Measurements from ENCODE around the gene TRAF7. TPM values are rescaled to one million over a fixed set of nuclear protein-coding genes. Genes with fewer than 3 reads are reported as not detected.

The TRAF7 gene
- total and polyA plus RNA-seq, 2 of the 13 experiments (the other 11 are each of a cell fraction or from before 2014, with no cell fraction given), result 47.9 to 65.6 TPM

GRCh38 chr16:2210386-2211365, 55.1 kb downstream of the TRAF7 start, which contains the start of gene BRICD5 (continued):
- no peak for TF ChIP-seq ZBTB25 (CRISPR knock-in tag; IDR thresholded peaks at IDR 0.05)
- no peak for TF ChIP-seq RFX5 (IDR thresholded peaks at IDR 0.05; ENCODE audit: low read depth, low read length)
- no peak for TF ChIP-seq RNF219 (CRISPR knock-in tag; IDR thresholded peaks at IDR 0.05)
- TF ChIP-seq DNMT3B (CRISPR knock-in tag; conservative IDR thresholded peaks at IDR 0.05), result no peak
- TF ChIP-seq SNAPC5 (CRISPR knock-in tag; IDR thresholded peaks at IDR 0.05; ENCODE audit: borderline replicate concordance), result no peak
- TF ChIP-seq, protein P1, sequence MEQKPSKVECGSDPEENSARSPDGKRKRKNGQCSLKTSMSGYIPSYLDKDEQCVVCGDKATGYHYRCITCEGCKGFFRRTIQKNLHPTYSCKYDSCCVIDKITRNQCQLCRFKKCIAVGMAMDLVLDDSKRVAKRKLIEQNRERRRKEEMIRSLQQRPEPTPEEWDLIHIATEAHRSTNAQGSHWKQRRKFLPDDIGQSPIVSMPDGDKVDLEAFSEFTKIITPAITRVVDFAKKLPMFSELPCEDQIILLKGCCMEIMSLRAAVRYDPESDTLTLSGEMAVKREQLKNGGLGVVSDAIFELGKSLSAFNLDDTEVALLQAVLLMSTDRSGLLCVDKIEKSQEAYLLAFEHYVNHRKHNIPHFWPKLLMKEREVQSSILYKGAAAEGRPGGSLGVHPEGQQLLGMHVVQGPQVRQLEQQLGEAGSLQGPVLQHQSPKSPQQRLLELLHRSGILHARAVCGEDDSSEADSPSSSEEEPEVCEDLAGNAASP (CRISPR knock-in tag; IDR thresholded peaks at IDR 0.05; ENCODE audit: borderline replicate concordance), result peak; percentile 71; the same call in 1 of the 2 replicates
- no peak for TF ChIP-seq ZNF234 (CRISPR knock-in tag; conservative IDR thresholded peaks at IDR 0.05)
- no peak for TF ChIP-seq ZNF572 (CRISPR knock-in tag; IDR thresholded peaks at IDR 0.05)
- no peak for TF ChIP-seq NFKBIZ (CRISPR knock-in tag; IDR thresholded peaks at IDR 0.05)
- TF ChIP-seq TOE1 (CRISPR knock-in tag; IDR thresholded peaks at IDR 0.05), result no peak; the same call in 1 of the 2 replicates
- TF ChIP-seq MYC (CRISPR knock-in tag; IDR thresholded peaks at IDR 0.05; ENCODE audit: borderline replicate concordance), result peak; percentile 48; the same call in 1 of the 2 replicates
- no peak for TF ChIP-seq ZNF749 (CRISPR knock-in tag; IDR thresholded peaks at IDR 0.05; ENCODE audit: borderline replicate concordance)
- no peak for TF ChIP-seq RELA (CRISPR knock-in tag; IDR thresholded peaks at IDR 0.05)
- no peak; the same call in 1 of the 2 replicates for TF ChIP-seq KMT2A (CRISPR knock-in tag; IDR thresholded peaks at IDR 0.05)
- TF ChIP-seq KAT2B (IDR thresholded peaks at IDR 0.05; ENCODE audit: borderline replicate concordance, low read depth, low read length), result no peak
- no peak for TF ChIP-seq NFIC (IDR thresholded peaks at IDR 0.05; ENCODE audit: low read length)
- TF ChIP-seq, protein P2, sequence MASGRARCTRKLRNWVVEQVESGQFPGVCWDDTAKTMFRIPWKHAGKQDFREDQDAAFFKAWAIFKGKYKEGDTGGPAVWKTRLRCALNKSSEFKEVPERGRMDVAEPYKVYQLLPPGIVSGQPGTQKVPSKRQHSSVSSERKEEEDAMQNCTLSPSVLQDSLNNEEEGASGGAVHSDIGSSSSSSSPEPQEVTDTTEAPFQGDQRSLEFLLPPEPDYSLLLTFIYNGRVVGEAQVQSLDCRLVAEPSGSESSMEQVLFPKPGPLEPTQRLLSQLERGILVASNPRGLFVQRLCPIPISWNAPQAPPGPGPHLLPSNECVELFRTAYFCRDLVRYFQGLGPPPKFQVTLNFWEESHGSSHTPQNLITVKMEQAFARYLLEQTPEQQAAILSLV (CRISPR knock-in tag; IDR thresholded peaks at IDR 0.05; ENCODE audit: borderline replicate concordance), result no peak
- no peak for TF ChIP-seq SMARCC2 (IDR thresholded peaks at IDR 0.05)
- peak; percentile 83 for TF ChIP-seq RXRA (CRISPR knock-in tag; IDR thresholded peaks at IDR 0.05)
- TF ChIP-seq ZNF674 (CRISPR knock-in tag; IDR thresholded peaks at IDR 0.05; ENCODE audit: low read depth), result no peak
- no peak for TF ChIP-seq SATB2 (CRISPR knock-in tag; IDR thresholded peaks at IDR 0.05)
- no peak for TF ChIP-seq CBX1 (IDR thresholded peaks at IDR 0.05; ENCODE audit: low read depth)
- TF ChIP-seq REPIN1 (CRISPR knock-in tag; IDR thresholded peaks at IDR 0.05; ENCODE audit: borderline replicate concordance, low read depth), result 0 out of 2 replicates have a peak, but pooled peaks have one; percentile 36
- 0 out of 2 replicates have a peak, but pooled peaks have one; percentile 25 for TF ChIP-seq ZNF891 (CRISPR knock-in tag; IDR thresholded peaks at IDR 0.05)
- TF ChIP-seq CHCHD3 (CRISPR knock-in tag; IDR thresholded peaks at IDR 0.05), result no peak
